K562 (cell line): Measurements from ENCODE around the gene CACNA1C. TPM values are rescaled to one million over a fixed set of nuclear protein-coding genes. Genes with fewer than 3 reads are reported as not detected.

Experiments used
- ATAC-seq: fragments of 200-7000 bp; cut with Tn5 transposase; 3 replicates; pipeline ENCODE4 v1.9.1; 2020; ENCODE audit warnings: moderate library complexity
- BruUV-seq: library from RNA; stranded (reverse); fragments of 400-500 nt; replicated peaks from 2 replicates; lab custom pipeline; 2021; lab: Mats Ljungman, UMichigan
- CTCF ChIA-PET: fragments of 300-600 bp; formaldehyde crosslinking; extraction: SDS; loops from one replicate; lab custom pipeline; 2021; ENCODE audit warnings: low intra/inter-chr PET ratio; lab: Yijun Ruan, JAX
- POLR2A ChIA-PET: fragments of 300-600, 350-650 bp; sonication (Branson Sonifier 250); formaldehyde crosslinking; extraction: SDS; loops from one replicate; lab custom pipeline; 2021; ENCODE audit warnings: antibody characterized with exemption, inconsistent platforms; lab: Yijun Ruan, JAX
- DNase-seq, 4 experiments: peaks; one replicate each; pipeline versions ENCODE4 v3.0.0 to v3.0.0-alpha.2; 2011 to 2018; ENCODE audit warnings: low spot score in 3 of 4, mixed read lengths in 3 of 4; ENCODE audit errors: extremely low read depth in 1 of 4
- FAIRE-seq: peaks from 2 replicates; lab custom pipeline; 2011; peaks lifted over from hg19 to GRCh38; lab: Jason Lieb, UNC
- H2AFZ ChIP-seq: 2 replicates; pipeline ENCODE4 v1.6.0; 2011; ENCODE audit warnings: low read depth, low read length, control low read depth, inconsistent platforms
- H3K27ac ChIP-seq: fragments of 200-600 bp; 3 replicates; pipeline ENCODE4 v1.8.0; 2011; ENCODE audit warnings: low read depth, mild to moderate bottlenecking, control low read depth, inconsistent platforms, low read length, moderate library complexity, mixed read lengths; ENCODE audit errors: extremely low read depth
- H3K27me3 ChIP-seq, 2 experiments: fragments of 300-600 bp in 1 of 2; 2 replicates in 1 of 2; 3 replicates in 1 of 2; pipeline versions ENCODE4 v1.6.0 to v1.8.0; 2011; ENCODE audit warnings: inconsistent platforms in 2 of 2, low read length in 2 of 2, mild to moderate bottlenecking in 1 of 2, mixed read lengths in 1 of 2, moderate library complexity in 1 of 2; ENCODE audit not compliant: control insufficient read depth in 2 of 2, insufficient read depth in 2 of 2
- H3K36me3 ChIP-seq: fragments of 300-600 bp; 3 replicates; pipeline ENCODE4 v1.8.0; 2011; ENCODE audit warnings: mild to moderate bottlenecking, low read length, inconsistent platforms; ENCODE audit not compliant: control insufficient read depth, insufficient read depth
- H3K4me1 ChIP-seq, 2 experiments: fragments of 200-600 bp in 1 of 2; replicated peaks in 1 of 2; 2 replicates in 1 of 2; 3 replicates in 1 of 2; pipeline versions ENCODE4 v1.5.1 to v1.8.0; 2011; ENCODE audit warnings: inconsistent platforms in 2 of 2, low read length in 2 of 2, mild to moderate bottlenecking in 1 of 2, mixed read lengths in 1 of 2, moderate library complexity in 1 of 2; ENCODE audit not compliant: control insufficient read depth in 2 of 2, insufficient read depth in 2 of 2
- H3K4me2 ChIP-seq: 2 replicates; pipeline ENCODE4 v1.6.1; 2011; ENCODE audit warnings: low read length, control low read depth, inconsistent platforms, mixed read lengths; ENCODE audit not compliant: insufficient read depth
- H3K4me3 ChIP-seq: fragments of 200-600 bp; sonication (generic), shearing (Covaris generic); 2 replicates; pipeline ENCODE4 v1.5.1; 2016; ENCODE audit warnings: control low read depth, inconsistent platforms
- H3K79me2 ChIP-seq: fragments of 200-600 bp; 3 replicates; pipeline ENCODE4 v1.8.0; 2011; ENCODE audit warnings: low read length, inconsistent platforms; ENCODE audit not compliant: control insufficient read depth, insufficient read depth
- H3K9ac ChIP-seq, 2 experiments: 2 replicates each; pipeline versions ENCODE4 v1.6.0 to v1.6.1; 2011; ENCODE audit warnings: low read depth in 2 of 2, low read length in 2 of 2, control low read depth in 1 of 2, inconsistent platforms in 1 of 2, mild to moderate bottlenecking in 1 of 2, mixed read lengths in 1 of 2; ENCODE audit not compliant: insufficient read depth in 1 of 2
- H3K9me1 ChIP-seq: one replicate; pipeline ENCODE4 v1.6.0; 2011; ENCODE audit warnings: inconsistent platforms, mild to moderate bottlenecking, low read length, moderate library complexity; ENCODE audit not compliant: control insufficient read depth, insufficient read depth
- H3K9me3 ChIP-seq: replicated peaks from 2 replicates; pipeline ENCODE4 v1.5.1; 2011; ENCODE audit warnings: low read depth, low read length, inconsistent platforms; ENCODE audit not compliant: control insufficient read depth, insufficient read depth
- H4K20me1 ChIP-seq: replicated peaks from 2 replicates; pipeline ENCODE4 v1.6.1; 2011; ENCODE audit warnings: low read length, inconsistent platforms, mixed read lengths; ENCODE audit not compliant: control insufficient read depth, insufficient read depth
- ARID1B ChIP-seq: fragments of 450-650 bp; IDR thresholded peaks from 2 replicates; pipeline ENCODE4 v1.6.1; 2016; ENCODE audit warnings: antibody characterized with exemption, mild to moderate bottlenecking, inconsistent platforms
- HEY1 ChIP-seq: fragments of 250-450 bp; sonication (Bioruptor Pico); IDR thresholded peaks from 2 replicates; pipeline ENCODE4 v1.5.0; 2020; ENCODE audit warnings: mild to moderate bottlenecking, moderate library complexity, borderline replicate concordance
- KLF13 ChIP-seq: fragments of 450-650 bp; IDR thresholded peaks from 2 replicates; pipeline ENCODE4 v1.6.1; 2016; ENCODE audit warnings: missing genetic modification characterization, low read depth, mild to moderate bottlenecking, missing compliant biosample characterization, moderate library complexity, borderline replicate concordance
- LEF1 ChIP-seq: fragments of 450-650 bp; IDR thresholded peaks from 2 replicates; pipeline ENCODE4 v1.6.1; 2016; ENCODE audit warnings: mild to moderate bottlenecking
- POLR2G ChIP-seq: fragments of 200-400 bp; formaldehyde crosslinking; IDR thresholded peaks from 2 replicates; pipeline ENCODE4 v1.6.1; 2017; ENCODE audit warnings: low read depth, mild to moderate bottlenecking, antibody characterized with exemption, low read length, moderate library complexity
- TEAD4 ChIP-seq, 2 experiments: sonication (generic) in 1 of 2; formaldehyde crosslinking in 1 of 2; IDR thresholded peaks; 2 replicates each; pipeline versions ENCODE4 v1.6.1 to v1.8.0; 2012 to 2022; ENCODE audit warnings: borderline replicate concordance in 1 of 2, inconsistent platforms in 1 of 2, low read length in 1 of 2, mild to moderate bottlenecking in 1 of 2, missing genetic modification reagents in 1 of 2
- ZKSCAN1 ChIP-seq: fragments of 150-350 bp; IDR thresholded peaks from 2 replicates; pipeline ENCODE4 v1.6.1; 2016; ENCODE audit warnings: low read depth, low read length
- ZNF324 ChIP-seq: fragments of 250-450 bp; sonication (Bioruptor Pico); IDR thresholded peaks from 2 replicates; pipeline ENCODE4 v1.4.0; 2020; ENCODE audit warnings: mild to moderate bottlenecking
- ZNF561 ChIP-seq: fragments of 450-650 bp; formaldehyde crosslinking; conservative IDR thresholded peaks from 2 replicates; pipeline ENCODE4 v1.4.0; 2020; ENCODE audit warnings: mild to moderate bottlenecking, moderate library complexity
- WGBS: fragments of 100-300 bp; shearing (Covaris generic); methylation state at CpG from one replicate; pipeline ENCODE4 v1.1.6; 2016; ENCODE audit warnings: low coverage, mixed read lengths; ENCODE audit not compliant: insufficient coverage; ENCODE audit errors: missing lambda C conversion rate; 5-methylcytosine and 5-hydroxymethylcytosine counted together
- in situ Hi-C: fragments of 300-500 bp; cut with MboI; formaldehyde crosslinking; loops from 4 replicates; pipeline ENCODE4 v1.15.0; 2018; ENCODE audit warnings: inconsistent platforms, mixed read lengths
- intact Hi-C: fragments of 100-400 bp; cut with micrococcal nuclease; formaldehyde crosslinking; loops from 2 replicates; pipeline ENCODE4 v1.14.2; 2022
- polyA plus RNA-seq, 8 experiments: library from polyadenylated mRNA; depleted of rRNA in 4 of 8; stranded (reverse) in 5 of 8; unstranded in 3 of 8; fragments of >200 nt; fragmentation: Nextera tagmentation in 2 of 8; fragmentation: Illumina TruSeq in 1 of 8; extraction: Ambion mirVana in 2 of 8; extraction: Trizol in 1 of 8; gene quantifications; 2 replicates each; pipeline versions ENCODE4 v1.2.1 to v1.2.3, GENCODE V29; 2011 to 2014; ENCODE audit warnings: inconsistent platforms in 1 of 8, missing spikeins in 1 of 8
- total RNA-seq, 7 experiments: library from RNA; depleted of rRNA in 6 of 7; stranded (reverse); fragments of >200 nt in 6 of 7; fragmentation: Illumina TruSeq in 2 of 7; extraction: Trizol in 2 of 7; gene quantifications; 2 replicates each; pipeline versions ENCODE4 v1.2.1 to v1.2.3, GENCODE V29; 2011 to 2021; ENCODE audit warnings: low replicate concordance in 1 of 7
- TF ChIP-seq, protein P1 (sequence below): fragments of 450-650 bp; formaldehyde crosslinking; IDR thresholded peaks from 2 replicates; pipeline ENCODE4 v1.4.0; 2022; ENCODE audit warnings: missing genetic modification characterization
- TF ChIP-seq, protein P2 (sequence below): fragments of 250-450 bp; sonication (Bioruptor Pico); IDR thresholded peaks from 2 replicates; pipeline ENCODE4 v1.4.0; 2020
- TF ChIP-seq, protein P3 (sequence below): fragments of 450-650 bp; IDR thresholded peaks from 2 replicates; pipeline ENCODE4 v1.6.1; 2016; ENCODE audit warnings: low read depth, mild to moderate bottlenecking, moderate library complexity
- TF ChIP-seq, protein P4 (sequence below): sonication (generic); formaldehyde crosslinking; IDR thresholded peaks from 2 replicates; pipeline ENCODE4 v1.9.0; 2022; ENCODE audit warnings: mild to moderate bottlenecking, missing genetic modification reagents
- TF ChIP-seq, protein P5 (sequence below): sonication (generic); formaldehyde crosslinking; IDR thresholded peaks from 2 replicates; pipeline ENCODE4 v1.8.0; 2022; ENCODE audit warnings: mild to moderate bottlenecking, missing genetic modification reagents
- TF ChIP-seq, protein P6 (sequence below): sonication (generic); IDR thresholded peaks from 2 replicates; pipeline ENCODE4 v1.6.1; 2016

CACNA1C gene
- total and polyA plus RNA-seq, 9 of the 15 experiments (the other 6 are each of a cell fraction or from before 2014, with no cell fraction given), result not detected

DNA sequence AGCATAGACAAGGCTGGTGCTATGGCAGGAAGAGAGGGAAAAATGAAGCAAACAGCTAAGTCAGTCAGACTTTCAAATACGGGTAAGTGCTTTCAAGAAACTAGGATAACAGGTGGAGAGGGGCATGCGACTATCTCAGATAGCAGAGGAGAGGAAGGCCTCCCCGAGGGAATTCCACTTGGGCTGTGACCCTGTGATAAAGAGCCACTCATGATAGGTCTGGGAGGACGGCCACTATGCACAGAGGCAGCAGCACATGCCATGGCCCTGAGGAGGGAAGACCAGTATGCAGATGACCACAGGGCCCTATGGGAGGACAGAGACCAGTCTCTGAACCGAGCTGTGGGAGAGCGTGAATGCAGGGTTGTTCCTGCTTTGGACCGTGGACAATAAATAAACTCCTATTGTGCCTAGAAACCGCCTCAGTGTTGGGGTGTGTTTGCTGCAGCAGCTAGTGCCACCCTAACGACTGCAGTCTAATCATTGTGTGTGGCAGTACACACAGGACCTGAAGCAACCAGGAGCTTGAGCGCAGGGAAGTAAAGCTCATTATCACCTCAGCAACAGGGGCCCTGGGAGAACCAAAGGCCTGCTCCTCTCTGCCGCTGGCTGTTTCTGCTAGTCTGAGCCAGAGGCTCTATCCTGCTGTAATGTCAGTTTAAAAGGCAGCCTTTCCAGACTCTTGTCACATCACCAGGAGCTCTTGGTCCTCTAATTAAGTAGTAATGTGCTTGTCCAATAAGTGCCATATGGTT lies 119.1 kb downstream of the CACNA1C start:
- POLR2A ChIA-PET, result interaction anchor here (0.6 to 1.1 kb wide), 2 partner anchors 10 to 81 kb away, joined by 3 to 4 read pairs; no protein-coding TSS in a partner anchor
- FAIRE-seq (no peak), ATAC-seq (no peak), DNase-seq (no peak)
- H2AFZ ChIP-seq, result no peak overlapping the region
- no peak overlapping the region for H3K27ac ChIP-seq
- no peaks in the 10 kb centered on the region for H4K20me1 ChIP-seq
- in situ Hi-C loops, result no loop called here
- BruUV-seq, result no TSS peak
- peaks cover 0 to 11% of the 10 kb centered on the region in 2 experiments; a peak in 2 of 5 replicates for H3K27me3 ChIP-seq
- intact Hi-C loops, result no loop called here
- H3K79me2 ChIP-seq, result no peaks in the 10 kb centered on the region
- no peak overlapping the region for H3K4me3 ChIP-seq
- no peak overlapping the region for H3K9ac ChIP-seq
- H3K9me1 ChIP-seq, result no peaks in the 10 kb centered on the region
- H3K9me3 ChIP-seq, result no peaks in the 10 kb centered on the region
- WGBS, result 3% methylated on average over 10 of the region's 11 CpGs
- TF ChIP-seq, protein P1, sequence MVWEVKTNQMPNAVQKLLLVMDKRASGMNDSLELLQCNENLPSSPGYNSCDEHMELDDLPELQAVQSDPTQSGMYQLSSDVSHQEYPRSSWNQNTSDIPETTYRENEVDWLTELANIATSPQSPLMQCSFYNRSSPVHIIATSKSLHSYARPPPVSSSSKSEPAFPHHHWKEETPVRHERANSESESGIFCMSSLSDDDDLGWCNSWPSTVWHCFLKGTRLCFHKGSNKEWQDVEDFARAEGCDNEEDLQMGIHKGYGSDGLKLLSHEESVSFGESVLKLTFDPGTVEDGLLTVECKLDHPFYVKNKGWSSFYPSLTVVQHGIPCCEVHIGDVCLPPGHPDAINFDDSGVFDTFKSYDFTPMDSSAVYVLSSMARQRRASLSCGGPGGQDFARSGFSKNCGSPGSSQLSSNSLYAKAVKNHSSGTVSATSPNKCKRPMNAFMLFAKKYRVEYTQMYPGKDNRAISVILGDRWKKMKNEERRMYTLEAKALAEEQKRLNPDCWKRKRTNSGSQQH (CRISPR knock-in tag), result no peak
- TF ChIP-seq ZNF324 (CRISPR knock-in tag), result no peak
- no peak for TF ChIP-seq POLR2G
- TF ChIP-seq, protein P2, sequence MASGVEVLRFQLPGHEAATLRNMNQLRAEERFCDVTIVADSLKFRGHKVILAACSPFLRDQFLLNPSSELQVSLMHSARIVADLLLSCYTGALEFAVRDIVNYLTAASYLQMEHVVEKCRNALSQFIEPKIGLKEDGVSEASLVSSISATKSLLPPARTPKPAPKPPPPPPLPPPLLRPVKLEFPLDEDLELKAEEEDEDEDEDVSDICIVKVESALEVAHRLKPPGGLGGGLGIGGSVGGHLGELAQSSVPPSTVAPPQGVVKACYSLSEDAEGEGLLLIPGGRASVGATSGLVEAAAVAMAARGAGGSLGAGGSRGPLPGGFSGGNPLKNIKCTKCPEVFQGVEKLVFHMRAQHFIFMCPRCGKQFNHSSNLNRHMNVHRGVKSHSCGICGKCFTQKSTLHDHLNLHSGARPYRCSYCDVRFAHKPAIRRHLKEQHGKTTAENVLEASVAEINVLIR, result no peak
- no peak for TF ChIP-seq TEAD4 (IDR thresholded peaks at IDR 0.05; ENCODE audit: low read length)
- no peak for TF ChIP-seq TEAD4 (CRISPR knock-in tag; IDR thresholded peaks at IDR 0.05; ENCODE audit: borderline replicate concordance)
- no peak for TF ChIP-seq KLF13 (tag)
- TF ChIP-seq LEF1, result no peak
- no peak for TF ChIP-seq ZKSCAN1
- no peak for TF ChIP-seq ARID1B
- TF ChIP-seq, protein P3, sequence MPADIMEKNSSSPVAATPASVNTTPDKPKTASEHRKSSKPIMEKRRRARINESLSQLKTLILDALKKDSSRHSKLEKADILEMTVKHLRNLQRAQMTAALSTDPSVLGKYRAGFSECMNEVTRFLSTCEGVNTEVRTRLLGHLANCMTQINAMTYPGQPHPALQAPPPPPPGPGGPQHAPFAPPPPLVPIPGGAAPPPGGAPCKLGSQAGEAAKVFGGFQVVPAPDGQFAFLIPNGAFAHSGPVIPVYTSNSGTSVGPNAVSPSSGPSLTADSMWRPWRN, result no peak
- TF ChIP-seq, protein P4, sequence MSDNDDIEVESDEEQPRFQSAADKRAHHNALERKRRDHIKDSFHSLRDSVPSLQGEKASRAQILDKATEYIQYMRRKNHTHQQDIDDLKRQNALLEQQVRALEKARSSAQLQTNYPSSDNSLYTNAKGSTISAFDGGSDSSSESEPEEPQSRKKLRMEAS (CRISPR knock-in tag), result no peak
- no peak for TF ChIP-seq HEY1
- TF ChIP-seq, protein P5, sequence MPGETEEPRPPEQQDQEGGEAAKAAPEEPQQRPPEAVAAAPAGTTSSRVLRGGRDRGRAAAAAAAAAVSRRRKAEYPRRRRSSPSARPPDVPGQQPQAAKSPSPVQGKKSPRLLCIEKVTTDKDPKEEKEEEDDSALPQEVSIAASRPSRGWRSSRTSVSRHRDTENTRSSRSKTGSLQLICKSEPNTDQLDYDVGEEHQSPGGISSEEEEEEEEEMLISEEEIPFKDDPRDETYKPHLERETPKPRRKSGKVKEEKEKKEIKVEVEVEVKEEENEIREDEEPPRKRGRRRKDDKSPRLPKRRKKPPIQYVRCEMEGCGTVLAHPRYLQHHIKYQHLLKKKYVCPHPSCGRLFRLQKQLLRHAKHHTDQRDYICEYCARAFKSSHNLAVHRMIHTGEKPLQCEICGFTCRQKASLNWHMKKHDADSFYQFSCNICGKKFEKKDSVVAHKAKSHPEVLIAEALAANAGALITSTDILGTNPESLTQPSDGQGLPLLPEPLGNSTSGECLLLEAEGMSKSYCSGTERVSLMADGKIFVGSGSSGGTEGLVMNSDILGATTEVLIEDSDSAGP, result no peak
- TF ChIP-seq, protein P6, sequence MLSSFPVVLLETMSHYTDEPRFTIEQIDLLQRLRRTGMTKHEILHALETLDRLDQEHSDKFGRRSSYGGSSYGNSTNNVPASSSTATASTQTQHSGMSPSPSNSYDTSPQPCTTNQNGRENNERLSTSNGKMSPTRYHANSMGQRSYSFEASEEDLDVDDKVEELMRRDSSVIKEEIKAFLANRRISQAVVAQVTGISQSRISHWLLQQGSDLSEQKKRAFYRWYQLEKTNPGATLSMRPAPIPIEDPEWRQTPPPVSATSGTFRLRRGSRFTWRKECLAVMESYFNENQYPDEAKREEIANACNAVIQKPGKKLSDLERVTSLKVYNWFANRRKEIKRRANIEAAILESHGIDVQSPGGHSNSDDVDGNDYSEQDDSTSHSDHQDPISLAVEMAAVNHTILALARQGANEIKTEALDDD, result no peak
- TF ChIP-seq ZNF561 (CRISPR knock-in tag), result no peak
- CTCF ChIA-PET, result no interaction called here
- no peaks in the 10 kb centered on the region for H3K4me1 ChIP-seq
- H3K4me2 ChIP-seq, result no peak overlapping the region
- no peaks in the 10 kb centered on the region for H3K36me3 ChIP-seq
